SU-DHL-6 (cell line): ENCODE results near the gene WNT7A.

Experiments
- H2AFZ ChIP-seq: fragments of 200-600 bp; sonication (generic); 2 replicates; pipeline ENCODE4 v1.6.1; 2014; ENCODE audit warnings: low read depth, mild to moderate bottlenecking, moderate library complexity, mixed read lengths, antibody characterized with exemption, low read length; ENCODE audit not compliant: severe bottlenecking
- H3F3A ChIP-seq: fragments of 200-600 bp; shearing (Covaris generic); 2 replicates; pipeline ENCODE4 v1.6.0; 2016; ENCODE audit warnings: antibody characterized with exemption, mild to moderate bottlenecking; ENCODE audit not compliant: insufficient read depth
- H3K27ac ChIP-seq: fragments of 200-600 bp; sonication (generic); 2 replicates; pipeline ENCODE4 v1.5.1; 2016; ENCODE audit warnings: low read depth, mild to moderate bottlenecking, low read length, moderate library complexity, mixed read lengths
- H3K27me3 ChIP-seq: fragments of 200-600 bp; sonication (generic), shearing (Covaris generic); 2 replicates; pipeline ENCODE4 v1.6.0; 2014; ENCODE audit warnings: mild to moderate bottlenecking, low read length
- H3K36me3 ChIP-seq: fragments of 200-600 bp; sonication (generic); 2 replicates; pipeline ENCODE4 v1.6.1; 2014; ENCODE audit warnings: mild to moderate bottlenecking, low read length, mixed read lengths
- H3K4me2 ChIP-seq: fragments of 300-600, 200-600 bp; shearing (Covaris generic), sonication (generic); 2 replicates; pipeline ENCODE4 v1.6.0; 2014; ENCODE audit warnings: low read length, low read depth, mild to moderate bottlenecking; ENCODE audit not compliant: poor library complexity, severe bottlenecking
- H3K4me3 ChIP-seq: fragments of 200-600 bp; sonication (generic); 2 replicates; pipeline ENCODE4 v1.5.1; 2014; ENCODE audit warnings: antibody characterized with exemption, low read length, mild to moderate bottlenecking, mixed read lengths; ENCODE audit not compliant: insufficient read depth, poor library complexity, severe bottlenecking
- H3K79me2 ChIP-seq: fragments of 200-600 bp; sonication (generic); 2 replicates; pipeline ENCODE4 v1.6.1; 2014; ENCODE audit warnings: mild to moderate bottlenecking, low read length, moderate library complexity; ENCODE audit not compliant: insufficient read depth
- H3K9ac ChIP-seq: fragments of 200-600 bp; sonication (generic); 2 replicates; pipeline ENCODE4 v1.7.0; 2014; ENCODE audit warnings: mild to moderate bottlenecking, low read length
- H3K9me2 ChIP-seq: fragments of 200-600 bp; sonication (generic); replicated peaks from 2 replicates; pipeline ENCODE4 v1.6.1; 2014; ENCODE audit warnings: low read length; ENCODE audit not compliant: insufficient read depth
- H3K9me3 ChIP-seq: fragments of 200-600 bp; sonication (generic); 2 replicates; pipeline ENCODE4 v1.6.1; 2014; ENCODE audit warnings: low read length, mixed read lengths; ENCODE audit not compliant: insufficient read depth
- H4K20me1 ChIP-seq: fragments of 200-600 bp; sonication (generic); 2 replicates; pipeline ENCODE4 v1.6.1; 2014; ENCODE audit warnings: low read depth, mild to moderate bottlenecking, antibody characterized with exemption, low read length, moderate library complexity, mixed read lengths
- CTCF ChIP-seq: fragments of 200-600 bp; sonication (generic); IDR thresholded peaks from one replicate; pipeline ENCODE4 v1.5.1; 2017; ENCODE audit warnings: antibody characterized with exemption, mild to moderate bottlenecking, low read length, moderate library complexity; ENCODE audit not compliant: insufficient read depth, poor library complexity, severe bottlenecking
- EZH2phosphoT487 ChIP-seq: fragments of 200-600 bp; sonication (generic), shearing (Covaris generic); conservative IDR thresholded peaks from 2 replicates; pipeline ENCODE4 v1.6.1; 2018; ENCODE audit warnings: mild to moderate bottlenecking, antibody characterized with exemption, low read length, moderate library complexity, mixed read lengths

The WNT7A gene

GRCh38 chr3:13843351-13843750 is 36.5 kb downstream of the WNT7A start:
- TF ChIP-seq EZH2phosphoT487 (no peak), CTCF (no peak)
- Histone ChIP-seq H3K36me3 (no peaks in the 10 kb centered on the region), H3K27ac (no peak overlapping the region), H3F3A (no peaks in the 10 kb centered on the region), H3K9ac (no peak overlapping the region), H2AFZ (no peak overlapping the region), H3K4me2 (no peak overlapping the region), H3K9me2 (no peaks in the 10 kb centered on the region), H3K9me3 (no peaks in the 10 kb centered on the region), H3K27me3 (no peaks in the 10 kb centered on the region), H4K20me1 (no peaks in the 10 kb centered on the region), H3K79me2 (no peaks in the 10 kb centered on the region), H3K4me3 (no peak overlapping the region)

GRCh38 chr3:13842226-13842625 is 37.6 kb downstream of the WNT7A start:
- Histone ChIP-seq H4K20me1 (no peaks in the 10 kb centered on the region), H3K9ac (no peak overlapping the region), H3K79me2 (no peaks in the 10 kb centered on the region), H2AFZ (no peak overlapping the region), H3K9me3 (no peaks in the 10 kb centered on the region), H3K27ac (no peak overlapping the region), H3K27me3 (no peaks in the 10 kb centered on the region), H3K36me3 (no peaks in the 10 kb centered on the region), H3K9me2 (no peaks in the 10 kb centered on the region), H3F3A (no peaks in the 10 kb centered on the region), H3K4me3 (no peak overlapping the region), H3K4me2 (no peak overlapping the region)
- TF ChIP-seq EZH2phosphoT487 (no peak), CTCF (no peak)

- Histone ChIP-seq H3K9me3 (no peaks in the 10 kb centered on the region), H3K4me3 (no peak overlapping the region), H3K9ac (no peak overlapping the region), H3K27me3 (no peaks in the 10 kb centered on the region), H2AFZ (no peak overlapping the region), H4K20me1 (no peaks in the 10 kb centered on the region), H3K9me2 (no peaks in the 10 kb centered on the region), H3K4me2 (no peak overlapping the region), H3F3A (no peaks in the 10 kb centered on the region), H3K27ac (no peak overlapping the region), H3K79me2 (no peaks in the 10 kb centered on the region), H3K36me3 (no peaks in the 10 kb centered on the region)
- TF ChIP-seq EZH2phosphoT487 (no peak), CTCF (no peak)
Measured at GRCh38 chr3:13841826-13842225, 38.0 kb downstream of the WNT7A start.
